Measurements from ENCODE around the gene CSMD2. TPM values are rescaled to one million over a fixed set of nuclear protein-coding genes. Genes with fewer than 3 reads are reported as not detected.

The CSMD2 gene
- total RNA-seq, 1 donor from 2014 or later: 2.1 TPM

- no peaks in the 10 kb centered on the region for H3K36me3 Mint-ChIP-seq (ENCODE audit: low read depth, unreplicated experiment)
- H3K9me3 Mint-ChIP-seq (ENCODE audit: unreplicated experiment): no peaks in the 10 kb centered on the region
- no peak for TF ChIP-seq CTCF (IDR thresholded peaks at IDR 0.05; ENCODE audit: unreplicated experiment)
- no peak overlapping the region for H3K4me3 Mint-ChIP-seq (ENCODE audit: unreplicated experiment)
- H3K27me3 Mint-ChIP-seq (ENCODE audit: unreplicated experiment): no peaks in the 10 kb centered on the region
- DNase-seq (ENCODE audit: low spot score): no peak
- no peak overlapping the region for H3K27ac Mint-ChIP-seq (ENCODE audit: unreplicated experiment)
- H3K4me1 Mint-ChIP-seq (ENCODE audit: unreplicated experiment): no peaks in the 10 kb centered on the region
Measured at GRCh38 chr1:33715195-33715811, 449.7 kb downstream of the CSMD2 start.

GRCh38 chr1:33714421-33714820 lies 450.6 kb downstream of the CSMD2 start:
- Mint-ChIP-seq H3K27ac (ENCODE audit: unreplicated experiment) (no peak overlapping the region), H3K9me3 (ENCODE audit: unreplicated experiment) (no peaks in the 10 kb centered on the region), H3K4me1 (ENCODE audit: unreplicated experiment) (no peaks in the 10 kb centered on the region), H3K4me3 (ENCODE audit: unreplicated experiment) (no peak overlapping the region), H3K27me3 (ENCODE audit: unreplicated experiment) (no peaks in the 10 kb centered on the region), H3K36me3 (ENCODE audit: low read depth, unreplicated experiment) (no peaks in the 10 kb centered on the region)
- no peak for TF ChIP-seq CTCF (IDR thresholded peaks at IDR 0.05; ENCODE audit: unreplicated experiment)
- no peak for DNase-seq (ENCODE audit: low spot score)

GRCh38 chr1:33713058-33713877 lies 451.8 kb downstream of the CSMD2 start:
- H3K27me3 Mint-ChIP-seq (ENCODE audit: unreplicated experiment): no peaks in the 10 kb centered on the region
- no peaks in the 10 kb centered on the region for H3K9me3 Mint-ChIP-seq (ENCODE audit: unreplicated experiment)
- H3K27ac Mint-ChIP-seq (ENCODE audit: unreplicated experiment): no peak overlapping the region
- no peaks in the 10 kb centered on the region for H3K36me3 Mint-ChIP-seq (ENCODE audit: low read depth, unreplicated experiment)
- DNase-seq (ENCODE audit: low spot score): no peak
- H3K4me3 Mint-ChIP-seq (ENCODE audit: unreplicated experiment): no peak overlapping the region
- no peaks in the 10 kb centered on the region for H3K4me1 Mint-ChIP-seq (ENCODE audit: unreplicated experiment)
- no peak for TF ChIP-seq CTCF (IDR thresholded peaks at IDR 0.05; ENCODE audit: unreplicated experiment)

- no peaks in the 10 kb centered on the region for H3K9me3 Mint-ChIP-seq (ENCODE audit: unreplicated experiment)
- H3K4me3 Mint-ChIP-seq (ENCODE audit: unreplicated experiment): no peak overlapping the region
Measured at GRCh38 chr1:33712186-33712585, 452.8 kb downstream of the CSMD2 start.

More at GRCh38 chr1:33712186-33712585, 452.8 kb downstream of the CSMD2 start:
- Mint-ChIP-seq H3K27me3 (ENCODE audit: unreplicated experiment) (no peaks in the 10 kb centered on the region), H3K36me3 (ENCODE audit: low read depth, unreplicated experiment) (no peaks in the 10 kb centered on the region), H3K27ac (ENCODE audit: unreplicated experiment) (no peak overlapping the region), H3K4me1 (ENCODE audit: unreplicated experiment) (no peaks in the 10 kb centered on the region)
- DNase-seq (ENCODE audit: low spot score): no peak
- TF ChIP-seq CTCF (IDR thresholded peaks at IDR 0.05; ENCODE audit: unreplicated experiment): no peak

Measured in endothelial cell (in vitro differentiated cells).